Liver (tissue), 9 donors: Measurements from ENCODE around the gene ERFL. TPM values are rescaled to one million over a fixed set of nuclear protein-coding genes. Genes with fewer than 3 reads are reported as not detected.

Experiments
- DNase-seq: peaks from one replicate; pipeline ENCODE4 v3.0.0-alpha.2; 2017; ENCODE audit warnings: low spot score
- H3K27ac ChIP-seq, 2 donors: one replicate each; pipeline ENCODE4 v1.7.0; 2013; ENCODE audit warnings: inconsistent platforms in 2 of 2, low read length in 2 of 2, control low read depth in 1 of 2, low read depth in 1 of 2, mild to moderate bottlenecking in 1 of 2
- H3K27me3 ChIP-seq, 4 donors: one replicate each; pipeline versions ENCODE4 v1.6.1 to v1.7.0; 2013; ENCODE audit warnings: low read length in 3 of 4, inconsistent platforms in 1 of 4, mild to moderate bottlenecking in 1 of 4, moderate library complexity in 1 of 4; ENCODE audit not compliant: control insufficient read depth in 4 of 4, insufficient read depth in 4 of 4
- H3K36me3 ChIP-seq, 4 donors: one replicate each; pipeline versions ENCODE4 v1.6.1 to v1.7.0; 2013; ENCODE audit warnings: low read length in 3 of 4, mild to moderate bottlenecking in 3 of 4, low read depth in 1 of 4, moderate library complexity in 1 of 4; ENCODE audit not compliant: control insufficient read depth in 4 of 4, insufficient read depth in 3 of 4
- H3K4me1 ChIP-seq, 4 donors: one replicate each; pipeline versions ENCODE4 v1.6.1 to v1.7.0; 2013; ENCODE audit warnings: low read length in 3 of 4, mild to moderate bottlenecking in 3 of 4, moderate library complexity in 1 of 4; ENCODE audit not compliant: control insufficient read depth in 4 of 4, insufficient read depth in 4 of 4
- H3K4me3 ChIP-seq, 3 donors: one replicate each; pipeline versions ENCODE4 v1.6.1 to v1.7.0; 2013; ENCODE audit warnings: low read length in 3 of 3, control low read depth in 1 of 3, low read depth in 1 of 3, mild to moderate bottlenecking in 1 of 3
- H3K9ac ChIP-seq, 2 donors: one replicate each; pipeline ENCODE4 v1.7.0; 2013; ENCODE audit warnings: low read length in 2 of 2, mild to moderate bottlenecking in 2 of 2, moderate library complexity in 2 of 2, control low read depth in 1 of 2, low read depth in 1 of 2
- H3K9me3 ChIP-seq, 4 donors: one replicate each; pipeline versions ENCODE4 v1.6.1 to v1.7.0; 2013; ENCODE audit warnings: low read length in 3 of 4; ENCODE audit not compliant: control insufficient read depth in 4 of 4
- EGR1 ChIP-seq, 2 donors: IDR thresholded peaks; 2 replicates each; pipeline ENCODE4 v1.6.1; 2016 to 2018; ENCODE audit warnings: antibody characterized with exemption in 2 of 2, low read depth in 2 of 2
- FOXA1 ChIP-seq: IDR thresholded peaks from 2 replicates; pipeline ENCODE4 v1.6.1; 2016; ENCODE audit warnings: antibody characterized with exemption
- GABPA ChIP-seq, 2 donors: IDR thresholded peaks in 1 of 2; conservative IDR thresholded peaks in 1 of 2; 2 replicates each; pipeline ENCODE4 v1.6.1; 2016; ENCODE audit warnings: antibody characterized with exemption in 2 of 2, mild to moderate bottlenecking in 1 of 2, moderate library complexity in 1 of 2
- HNF4A ChIP-seq, 2 donors: conservative IDR thresholded peaks; 2 replicates each; pipeline ENCODE4 v1.6.1; 2016; ENCODE audit warnings: antibody characterized with exemption in 2 of 2, mild to moderate bottlenecking in 2 of 2
- HNF4G ChIP-seq: IDR thresholded peaks from 2 replicates; pipeline ENCODE4 v1.6.1; 2016; ENCODE audit warnings: antibody characterized with exemption
- JUND ChIP-seq, 2 donors: IDR thresholded peaks; 2 replicates each; pipeline ENCODE4 v1.6.1; 2016; ENCODE audit warnings: antibody characterized with exemption in 2 of 2
- NR2F2 ChIP-seq: IDR thresholded peaks from 2 replicates; pipeline ENCODE4 v1.6.1; 2016; ENCODE audit warnings: antibody characterized with exemption
- RXRA ChIP-seq, 2 donors: IDR thresholded peaks; 2 replicates each; pipeline ENCODE4 v1.6.1; 2017 to 2018; ENCODE audit warnings: antibody characterized with exemption in 2 of 2, mild to moderate bottlenecking in 1 of 2
- SP1 ChIP-seq: IDR thresholded peaks from 2 replicates; pipeline ENCODE4 v1.6.1; 2018; ENCODE audit warnings: antibody characterized with exemption, mild to moderate bottlenecking
- TAF1 ChIP-seq: conservative IDR thresholded peaks from 2 replicates; pipeline ENCODE4 v1.6.1; 2016; ENCODE audit warnings: antibody characterized with exemption, mild to moderate bottlenecking
- YY1 ChIP-seq: IDR thresholded peaks from 2 replicates; pipeline ENCODE4 v1.6.1; 2016; ENCODE audit warnings: antibody characterized with exemption, mild to moderate bottlenecking
- ZBTB33 ChIP-seq: IDR thresholded peaks from 2 replicates; pipeline ENCODE4 v1.6.1; 2016; ENCODE audit warnings: antibody characterized with exemption
- WGBS: extraction: QIAGEN DNeasy Blood & Tissue Kit; methylation state at CpG from one replicate; pipeline ENCODE4 v1.1.7; 2013; 5-methylcytosine and 5-hydroxymethylcytosine counted together
- polyA plus RNA-seq, 2 donors: library from polyadenylated mRNA; stranded (reverse) in 1 of 2; unstranded in 1 of 2; fragments of 200-250 nt in 1 of 2; fragments of >200 nt in 1 of 2; fragmentation: Nextera tagmentation in 1 of 2; extraction: Ambion mirVana in 1 of 2; gene quantifications; one replicate each; pipeline versions ENCODE4 v1.2.1 to v1.2.3, GENCODE V29; 2013 to 2015
- total RNA-seq, 2 donors: library from RNA; depleted of rRNA; stranded (reverse); fragments of >200 nt; gene quantifications; one replicate each; pipeline ENCODE4 v1.2.3, GENCODE V29; 2014
- TF ChIP-seq, protein P1 (sequence below): IDR thresholded peaks from 2 replicates; pipeline ENCODE4 v1.6.1; 2016; ENCODE audit warnings: antibody characterized with exemption
- TF ChIP-seq, protein P2 (sequence below): IDR thresholded peaks from 2 replicates; pipeline ENCODE4 v1.6.1; 2016; ENCODE audit warnings: antibody characterized with exemption
- donor health status: healthy.
- donor health status: healthy.
- donor health status: healthy.
- donor health status: healthy.
- donor health status: healthy.

The ERFL gene
- total and polyA plus RNA-seq, 4 donors: not detected

DNA sequence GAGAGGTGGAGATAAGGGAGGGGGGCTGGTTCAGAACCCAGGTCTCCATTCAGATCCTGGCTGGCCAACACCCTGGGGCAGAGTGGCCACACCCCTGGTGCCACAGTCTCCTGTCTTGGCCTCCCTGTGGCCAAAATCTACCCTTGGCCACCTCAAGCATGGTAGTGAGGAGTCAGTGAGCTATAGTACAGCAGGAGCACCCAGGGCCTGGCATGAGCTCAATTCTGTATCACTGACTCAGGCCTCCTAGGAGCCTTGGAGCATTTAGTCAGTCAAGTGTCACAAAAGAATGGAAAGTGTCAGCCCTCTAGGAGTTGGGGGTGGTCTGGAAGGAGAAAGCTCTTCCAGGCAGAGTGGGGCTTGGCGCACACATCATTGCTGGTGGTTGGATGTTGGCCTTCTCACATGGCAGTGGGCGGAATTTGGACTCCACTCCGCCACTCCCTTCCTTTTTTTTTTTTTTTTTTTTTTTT, 57.8 kb downstream of the ERFL start:
- 64% methylated on average over 3 of the region's 3 CpGs for WGBS
- TF ChIP-seq, protein P1, sequence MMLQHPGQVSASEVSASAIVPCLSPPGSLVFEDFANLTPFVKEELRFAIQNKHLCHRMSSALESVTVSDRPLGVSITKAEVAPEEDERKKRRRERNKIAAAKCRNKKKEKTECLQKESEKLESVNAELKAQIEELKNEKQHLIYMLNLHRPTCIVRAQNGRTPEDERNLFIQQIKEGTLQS: no peak
- no peak for TF ChIP-seq EGR1 (IDR thresholded peaks at IDR 0.05; ENCODE audit: low read depth in 2 of 2)
- TF ChIP-seq, protein P2, sequence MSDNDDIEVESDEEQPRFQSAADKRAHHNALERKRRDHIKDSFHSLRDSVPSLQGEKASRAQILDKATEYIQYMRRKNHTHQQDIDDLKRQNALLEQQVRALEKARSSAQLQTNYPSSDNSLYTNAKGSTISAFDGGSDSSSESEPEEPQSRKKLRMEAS: no peak
- TF ChIP-seq HNF4A (conservative IDR thresholded peaks at IDR 0.05): no peak
- no peak for TF ChIP-seq TAF1
- no peak for TF ChIP-seq YY1
- Histone ChIP-seq H3K36me3 (peaks cover 16 to 52% (median 19%) of the 10 kb centered on the region in 4 donors), H3K9ac (no peak overlapping the region), H3K4me1 (peaks cover 0 to 14% (median 5%) of the 10 kb centered on the region in 4 donors), H3K27ac (no peak overlapping the region), H3K9me3 (no peaks in the 10 kb centered on the region), H3K4me3 (no peak overlapping the region), H3K27me3 (no peaks in the 10 kb centered on the region)
- DNase-seq: no peak

DNA sequence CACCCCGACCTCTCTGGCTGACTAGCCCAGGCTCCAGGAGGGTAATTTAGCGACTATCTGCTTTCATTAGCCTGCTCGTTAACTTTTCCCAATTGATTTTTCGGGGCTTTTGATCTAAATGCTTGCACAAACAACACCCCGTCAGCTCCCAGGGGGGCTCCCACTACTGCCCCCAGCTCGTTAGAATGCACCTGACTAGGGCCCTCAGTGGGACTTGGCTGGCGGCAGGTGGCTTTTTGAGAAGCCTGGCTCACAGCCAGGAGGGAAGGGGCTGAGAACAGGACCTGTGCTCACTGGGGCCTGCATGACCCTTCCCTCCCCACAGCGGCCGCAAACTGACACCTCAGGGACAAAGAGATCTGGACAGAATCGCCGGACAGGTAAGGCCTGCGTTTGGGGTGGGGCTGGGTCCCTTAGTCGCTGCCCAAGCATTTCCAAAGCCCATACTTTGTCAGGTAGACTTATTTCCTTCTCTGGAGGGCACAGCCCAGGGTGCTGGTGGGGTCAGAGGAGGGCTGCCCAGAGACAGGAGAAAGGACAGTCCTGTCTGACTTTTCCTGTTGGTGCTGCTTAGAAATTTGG, 58.8 kb downstream of the ERFL start:
- H3K27me3 ChIP-seq: no peaks in the 10 kb centered on the region
- no peak overlapping the region for H3K27ac ChIP-seq
- no peak for DNase-seq
- TF ChIP-seq HNF4A (conservative IDR thresholded peaks at IDR 0.05) (no peak), FOXA1 (no peak), HNF4G (no peak), GABPA (IDR thresholded peaks at IDR 0.05 in 1 of 2, conservative IDR thresholded peaks at IDR 0.05 in 1 of 2) (no peak), RXRA (IDR thresholded peaks at IDR 0.05) (no peak), SP1 (no peak)
- TF ChIP-seq, protein P2: no peak
- H3K9ac ChIP-seq: no peak overlapping the region
- peaks cover 0 to 17% (median 5%) of the 10 kb centered on the region in 4 donors for H3K4me1 ChIP-seq
- WGBS: 90% methylated on average over 13 of the region's 13 CpGs
- H3K9me3 ChIP-seq: no peaks in the 10 kb centered on the region
- H3K4me3 ChIP-seq: no peak overlapping the region
- peaks cover 16 to 60% (median 27%) of the 10 kb centered on the region in 4 donors for H3K36me3 ChIP-seq

DNA sequence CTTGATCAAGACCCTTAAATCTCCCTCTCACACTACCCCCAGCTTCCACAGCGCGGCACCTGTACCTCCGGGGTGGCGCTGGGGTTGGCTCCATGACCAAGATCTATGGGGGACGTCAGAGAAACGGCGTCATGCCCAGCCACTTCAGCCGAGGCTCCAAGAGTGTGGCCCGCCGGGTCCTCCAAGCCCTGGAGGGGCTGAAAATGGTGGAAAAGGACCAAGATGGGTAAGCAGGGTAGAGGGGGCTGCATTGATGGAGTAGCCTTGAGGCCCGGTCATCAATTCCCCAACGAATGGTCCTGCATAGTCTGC, 59.3 kb downstream of the ERFL start:
- H3K4me1 ChIP-seq: peaks cover 0 to 17% (median 5%) of the 10 kb centered on the region in 4 donors
- H3K27me3 ChIP-seq: no peaks in the 10 kb centered on the region
- TF ChIP-seq EGR1 (IDR thresholded peaks at IDR 0.05; ENCODE audit: low read depth in 2 of 2): no peak
- TF ChIP-seq NR2F2: no peak
- no peak for TF ChIP-seq JUND (IDR thresholded peaks at IDR 0.05)
- TF ChIP-seq, protein P2: no peak
- no peak for TF ChIP-seq YY1
- no peak for TF ChIP-seq HNF4A (conservative IDR thresholded peaks at IDR 0.05)
- TF ChIP-seq FOXA1: no peak
- no peak for TF ChIP-seq HNF4G
- TF ChIP-seq, protein P1: no peak
- TF ChIP-seq ZBTB33: no peak
- 94% methylated on average over 12 of the region's 12 CpGs for WGBS
- DNase-seq: no peak
- H3K27ac ChIP-seq: no peak overlapping the region
- no peak overlapping the region for H3K4me3 ChIP-seq
- H3K9ac ChIP-seq: no peak overlapping the region
- H3K9me3 ChIP-seq: no peaks in the 10 kb centered on the region
- peaks cover 20 to 66% (median 32%) of the 10 kb centered on the region in 4 donors for H3K36me3 ChIP-seq
